ENCODE data around the gene SUMF1.

Gene SUMF1

DNA sequence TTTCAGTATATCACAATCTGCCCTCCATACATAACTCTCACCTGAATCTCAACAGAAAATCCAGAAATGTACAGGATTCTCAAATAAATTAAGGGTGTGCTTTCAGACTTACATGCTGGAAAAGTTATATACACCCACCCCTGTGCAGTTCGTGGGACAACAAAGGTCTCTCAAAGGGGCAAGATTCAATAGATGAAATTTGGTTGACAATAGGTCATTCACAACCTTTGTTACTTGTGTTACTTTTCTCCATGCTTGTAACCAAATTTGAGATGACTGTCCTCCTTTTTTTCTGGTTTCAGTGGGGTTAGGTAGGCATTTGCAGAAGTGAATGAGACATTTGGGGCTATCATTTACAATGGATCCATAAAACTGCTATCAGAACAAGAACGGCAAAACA lies 91.2 kb downstream of the SUMF1 start:
- no peak for DNase-seq

DNA sequence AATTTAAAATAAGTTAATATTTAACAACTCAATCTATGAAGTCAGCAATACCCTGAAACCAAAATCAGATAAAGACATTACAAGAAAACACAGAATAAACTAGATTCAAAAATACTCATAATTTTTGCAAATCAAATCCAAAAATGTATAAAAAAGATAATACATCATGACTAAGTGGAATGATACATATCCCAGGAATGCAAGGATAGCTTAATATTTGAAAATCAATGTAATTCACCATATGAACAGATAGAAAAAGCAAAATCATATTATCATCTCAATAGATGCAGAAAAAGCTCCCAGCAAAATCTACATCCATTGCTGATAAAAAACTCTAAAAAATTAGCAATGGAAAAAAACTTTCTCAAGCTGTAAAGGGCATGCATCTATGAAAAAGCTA lies 93.4 kb downstream of the SUMF1 start:
- DNase-seq: no peak

DNA sequence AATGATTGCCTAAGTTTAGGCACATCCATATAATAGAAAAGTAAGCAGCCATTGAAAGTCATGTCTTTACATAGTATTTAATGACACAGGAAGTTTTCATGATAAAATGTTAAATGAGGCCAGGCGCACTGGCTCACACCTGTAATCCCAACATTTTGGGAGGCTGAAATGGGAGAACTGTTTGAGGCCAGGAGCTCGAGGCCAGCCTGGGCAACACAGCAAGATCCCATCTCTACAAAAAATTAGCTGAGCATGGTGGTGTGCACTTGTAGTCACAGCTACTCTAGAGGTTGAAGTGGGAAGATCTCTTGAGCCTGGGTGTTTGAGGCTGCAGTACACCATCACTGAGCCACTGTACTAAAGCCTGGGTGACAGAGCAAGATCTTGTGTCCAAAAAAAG lies 104.5 kb downstream of the SUMF1 start:
- no peak for DNase-seq

DNA sequence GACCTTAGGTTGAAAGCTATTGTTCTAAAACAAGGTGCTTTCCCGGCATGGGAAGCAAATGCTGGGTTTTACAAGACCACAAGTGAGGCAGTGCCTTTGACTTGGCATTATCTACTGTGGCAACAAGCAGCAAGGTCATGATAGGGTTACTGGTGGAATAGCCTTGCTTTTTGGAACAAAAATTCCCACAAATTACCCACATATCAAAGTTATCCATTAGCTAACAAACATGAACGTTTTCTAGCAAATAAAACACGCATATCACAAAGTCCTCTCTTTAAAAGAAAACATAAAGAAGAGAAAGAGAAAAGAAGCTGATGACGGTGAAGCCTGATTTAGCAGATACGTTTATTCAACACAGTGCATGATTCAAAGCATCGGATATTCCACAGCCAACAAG lies 106.3 kb downstream of the SUMF1 start:
- DNase-seq: no peak

DNA sequence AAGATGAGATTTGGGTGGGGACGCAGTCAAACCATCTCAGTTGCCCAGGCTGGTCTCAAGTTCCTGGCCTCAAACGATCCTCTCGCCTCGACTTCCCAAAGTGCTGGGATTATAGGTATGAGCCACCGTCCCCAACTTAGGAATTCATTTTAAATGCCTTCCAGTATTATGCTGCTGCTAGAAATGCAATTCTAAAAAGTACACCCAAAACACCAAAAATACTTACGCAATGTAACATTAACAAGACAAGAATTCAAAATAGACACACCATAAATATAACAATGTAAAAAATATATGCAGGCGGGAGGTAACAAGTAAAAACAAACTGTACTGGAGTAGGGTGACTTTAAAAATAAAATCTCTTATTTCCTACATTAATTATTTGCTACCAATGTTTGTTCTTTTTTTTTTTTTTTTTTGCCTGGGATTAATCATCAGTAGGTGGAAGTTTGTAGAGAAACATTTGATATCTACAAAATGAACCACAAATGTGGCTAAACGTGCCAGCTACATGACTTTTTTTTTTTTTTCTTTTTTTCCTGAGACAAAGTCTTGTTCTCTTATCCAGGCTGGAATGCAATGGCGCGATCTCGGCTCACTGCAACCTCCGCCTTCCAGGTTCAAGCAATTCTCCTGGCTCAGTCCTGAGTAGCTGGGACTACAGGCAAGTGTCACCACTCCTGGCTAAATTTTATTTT lies 107.1 kb downstream of the SUMF1 start:
- DNase-seq: no peak

DNA sequence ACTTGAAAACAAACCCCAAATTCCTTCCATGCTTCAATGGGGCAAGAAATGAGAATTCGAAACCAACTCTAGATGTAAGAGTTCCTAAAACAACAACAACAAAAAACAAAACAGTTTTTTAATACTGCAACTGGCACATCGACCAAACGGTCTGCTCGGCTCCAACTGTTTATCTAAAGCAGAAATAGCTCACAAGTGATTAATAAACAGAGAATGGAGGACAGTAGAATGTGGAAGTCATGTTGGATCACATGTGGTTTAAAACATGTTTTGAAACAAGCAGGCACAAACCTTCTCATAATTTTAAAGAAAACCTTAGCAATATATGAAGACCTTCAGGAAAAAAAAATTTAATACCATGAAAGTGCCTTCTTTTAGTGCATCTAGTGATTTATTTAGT lies 108.8 kb downstream of the SUMF1 start:
- DNase-seq: no peak

DNA sequence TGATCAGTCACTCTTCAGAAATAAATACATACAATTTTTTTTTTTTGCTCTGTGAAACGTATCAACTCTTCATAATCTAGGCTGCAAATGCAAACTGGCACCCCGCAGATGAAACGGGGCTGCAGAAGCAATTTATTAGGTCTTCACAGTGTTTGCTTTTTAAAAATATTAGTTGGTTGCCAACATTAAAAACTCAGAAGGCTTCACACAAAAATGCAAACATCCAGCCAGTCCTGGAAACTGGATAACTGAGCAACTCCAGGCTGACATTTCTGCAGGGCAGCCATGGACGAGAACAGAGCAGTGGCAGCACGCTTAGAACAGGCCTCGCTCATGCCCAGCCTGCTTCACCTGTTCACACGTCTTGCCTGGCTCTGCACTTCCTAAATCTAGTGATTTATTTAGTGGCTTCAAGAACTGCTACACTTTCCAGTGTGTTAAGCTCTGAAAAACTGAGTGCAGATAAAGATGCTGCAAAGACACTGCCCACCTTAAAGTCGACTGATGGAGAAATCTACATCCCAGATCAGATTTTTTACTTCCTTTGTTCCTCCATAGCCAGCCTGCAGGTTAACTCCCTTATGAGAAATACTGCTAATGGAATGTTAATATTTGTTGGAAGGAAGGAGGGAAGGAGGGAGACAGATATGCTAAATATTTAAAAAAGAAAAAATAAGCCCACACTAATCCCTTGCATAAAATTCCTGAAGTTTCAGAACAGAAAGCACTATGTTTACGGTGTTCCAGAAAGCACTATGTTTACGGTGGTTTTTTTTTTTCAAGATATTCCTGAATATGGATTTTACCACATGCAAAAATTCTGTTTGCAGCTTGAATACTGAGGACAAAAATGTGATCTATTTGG lies 110.3 kb downstream of the SUMF1 start:
- no peak for DNase-seq

DNA sequence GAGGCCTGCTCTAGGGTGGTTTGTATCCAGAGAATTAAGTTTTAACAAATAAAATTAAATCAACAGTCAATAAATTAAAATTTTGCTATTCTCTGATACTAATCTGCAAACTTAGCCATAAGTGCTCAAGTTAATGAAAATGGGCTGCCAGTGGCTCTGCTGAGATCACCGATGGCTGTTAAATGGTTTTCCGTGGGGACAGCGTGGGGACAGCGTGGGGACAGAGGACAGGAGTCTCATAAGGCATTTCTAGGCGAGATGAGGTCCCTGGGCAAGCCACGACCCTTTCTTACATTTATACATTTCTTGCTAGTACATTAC lies 110.9 kb downstream of the SUMF1 start:
- DNase-seq: no peak

DNA sequence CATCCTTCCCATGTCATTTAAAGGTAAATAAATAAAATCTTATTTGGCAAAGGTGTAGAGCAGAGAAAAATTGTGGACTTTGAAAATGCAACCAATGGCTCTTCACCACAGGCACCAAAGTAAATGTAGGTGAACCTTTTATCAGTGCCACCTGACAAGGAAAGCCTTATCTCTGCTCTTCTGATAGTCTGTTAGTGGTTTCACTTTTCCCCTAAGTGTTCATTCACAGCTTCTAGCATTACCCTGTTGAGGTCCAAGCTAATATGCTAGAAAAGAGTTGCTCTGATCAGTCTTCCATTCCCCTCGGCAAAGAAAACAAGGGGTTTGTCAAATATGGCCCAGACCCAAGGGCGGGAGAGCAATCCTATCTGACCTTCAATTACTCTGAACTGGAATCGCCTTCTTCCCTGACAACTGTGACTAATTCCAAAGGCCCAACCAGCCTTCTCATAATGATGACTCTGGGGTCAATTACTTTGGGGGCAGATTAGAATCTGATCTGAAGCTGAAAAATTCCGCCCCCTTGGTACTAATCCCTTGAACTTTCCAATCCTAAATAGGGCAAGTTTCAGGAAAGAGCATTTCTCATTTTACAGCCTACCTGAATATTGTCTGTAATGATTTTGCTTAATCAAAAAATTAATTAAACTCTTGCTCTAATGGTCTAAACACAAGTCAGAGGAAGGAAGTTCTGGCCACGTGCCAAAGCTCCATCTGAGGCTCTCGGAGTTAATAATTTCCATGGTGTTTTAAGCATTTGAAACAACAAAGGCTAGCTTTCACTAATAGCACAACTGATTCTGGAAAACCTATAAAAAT lies 111.5 kb downstream of the SUMF1 start:
- DNase-seq: no peak

DNA sequence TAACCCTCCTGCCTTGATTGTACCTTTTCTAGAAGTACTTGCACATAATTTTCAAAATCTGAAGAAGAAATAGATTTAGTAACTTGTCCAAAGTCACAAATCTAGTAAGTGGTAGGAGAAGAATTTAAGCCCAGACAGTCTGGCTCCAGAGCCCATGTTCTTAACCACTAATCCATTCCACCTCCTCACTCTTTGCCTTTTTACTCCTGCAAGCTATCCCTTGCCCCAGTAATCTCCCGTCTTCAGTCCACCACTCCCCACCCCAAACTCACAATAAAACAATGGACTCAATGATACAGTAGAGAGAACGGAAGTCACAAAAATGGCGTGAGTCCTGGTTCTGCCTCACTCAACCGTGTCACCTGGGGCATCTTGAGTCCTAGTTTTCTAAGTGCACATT lies 115.2 kb downstream of the SUMF1 start:
- DNase-seq: no peak

DNA sequence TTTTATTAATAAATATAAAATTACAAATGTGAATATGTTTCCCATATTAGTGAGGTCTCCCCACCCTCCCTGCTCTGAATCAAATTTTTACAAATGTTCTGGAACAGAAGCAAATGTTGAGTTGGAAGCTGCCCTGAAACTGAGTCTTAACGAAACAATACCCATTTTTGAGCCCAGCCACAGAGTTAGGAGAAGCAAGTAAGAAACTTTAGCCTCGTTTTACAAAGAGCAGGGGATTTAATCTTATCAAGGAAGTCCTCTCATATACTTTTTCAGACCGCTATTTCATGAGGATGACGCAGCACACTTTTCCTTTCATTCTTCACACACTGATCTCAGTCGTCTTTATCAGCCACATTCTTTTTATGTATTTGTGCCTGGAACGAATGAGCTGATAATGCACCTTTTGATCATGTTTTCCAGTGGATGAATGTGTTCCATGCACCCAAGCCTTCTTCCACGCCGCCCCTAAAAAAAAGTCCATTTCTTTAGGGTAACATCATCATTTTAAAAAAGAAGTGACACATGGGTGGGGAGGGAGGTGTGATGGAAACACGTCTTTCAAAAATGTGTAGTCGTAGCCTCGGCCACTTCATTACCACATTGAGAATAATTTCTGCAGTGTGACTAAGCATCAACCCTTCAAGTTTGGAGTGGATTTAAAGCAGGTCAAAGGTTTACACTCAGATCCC lies 115.8 kb downstream of the SUMF1 start:
- no peak for DNase-seq

DNA sequence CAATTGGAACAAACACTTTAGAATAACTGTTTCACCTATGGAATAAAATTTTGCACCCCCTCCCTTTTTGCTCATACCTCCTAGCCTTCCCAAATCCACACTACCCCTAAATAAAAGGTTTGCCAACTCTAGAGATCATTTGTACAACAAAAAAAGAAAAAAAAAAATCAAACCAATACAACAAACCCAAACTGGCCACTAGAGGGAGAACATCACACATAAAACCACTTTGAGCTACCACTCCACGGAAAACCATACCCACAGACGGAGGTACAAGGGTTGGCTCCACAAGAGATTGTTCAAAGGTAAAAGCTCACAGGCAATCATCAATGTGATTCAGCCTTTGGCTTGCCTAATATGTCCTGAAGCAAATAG lies 116.3 kb downstream of the SUMF1 start:
- no peak for DNase-seq

DNA sequence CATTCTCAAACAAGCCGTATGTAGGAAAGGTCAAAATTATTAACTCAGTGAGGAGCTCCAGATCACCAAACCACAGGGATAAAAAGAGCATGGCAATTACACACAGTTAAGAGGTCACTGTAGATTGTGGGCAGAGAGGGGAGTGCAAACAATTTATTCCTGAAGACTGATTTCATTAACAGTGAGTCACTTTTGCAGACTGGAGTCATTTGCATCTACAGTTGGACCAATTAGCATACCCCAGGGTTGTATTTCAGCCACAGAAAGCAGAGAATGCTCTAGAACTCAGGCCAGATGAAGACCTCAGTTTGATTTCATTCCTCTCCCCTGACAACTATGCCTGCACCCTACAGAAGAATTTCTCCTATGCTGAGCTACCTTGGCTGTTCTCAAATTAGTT lies 123.8 kb downstream of the SUMF1 start:
- no peak for DNase-seq

DNA sequence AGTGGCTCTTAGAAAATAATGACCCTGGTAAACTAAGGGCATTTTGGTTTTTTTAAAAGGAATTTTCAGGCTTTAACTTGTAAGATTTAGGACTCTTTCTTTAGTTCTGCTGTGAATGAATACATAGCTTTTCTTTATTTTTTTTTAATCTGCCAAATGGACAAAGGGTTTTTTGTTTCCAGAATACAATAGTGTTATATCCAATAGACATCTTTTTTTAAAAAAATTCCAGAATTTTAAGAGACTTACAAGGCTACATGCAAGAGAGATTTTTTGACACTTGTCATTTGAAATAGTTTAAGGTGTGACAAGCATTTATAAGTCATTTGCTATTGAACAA lies 125.8 kb downstream of the SUMF1 start:
- DNase-seq: no peak

DNA sequence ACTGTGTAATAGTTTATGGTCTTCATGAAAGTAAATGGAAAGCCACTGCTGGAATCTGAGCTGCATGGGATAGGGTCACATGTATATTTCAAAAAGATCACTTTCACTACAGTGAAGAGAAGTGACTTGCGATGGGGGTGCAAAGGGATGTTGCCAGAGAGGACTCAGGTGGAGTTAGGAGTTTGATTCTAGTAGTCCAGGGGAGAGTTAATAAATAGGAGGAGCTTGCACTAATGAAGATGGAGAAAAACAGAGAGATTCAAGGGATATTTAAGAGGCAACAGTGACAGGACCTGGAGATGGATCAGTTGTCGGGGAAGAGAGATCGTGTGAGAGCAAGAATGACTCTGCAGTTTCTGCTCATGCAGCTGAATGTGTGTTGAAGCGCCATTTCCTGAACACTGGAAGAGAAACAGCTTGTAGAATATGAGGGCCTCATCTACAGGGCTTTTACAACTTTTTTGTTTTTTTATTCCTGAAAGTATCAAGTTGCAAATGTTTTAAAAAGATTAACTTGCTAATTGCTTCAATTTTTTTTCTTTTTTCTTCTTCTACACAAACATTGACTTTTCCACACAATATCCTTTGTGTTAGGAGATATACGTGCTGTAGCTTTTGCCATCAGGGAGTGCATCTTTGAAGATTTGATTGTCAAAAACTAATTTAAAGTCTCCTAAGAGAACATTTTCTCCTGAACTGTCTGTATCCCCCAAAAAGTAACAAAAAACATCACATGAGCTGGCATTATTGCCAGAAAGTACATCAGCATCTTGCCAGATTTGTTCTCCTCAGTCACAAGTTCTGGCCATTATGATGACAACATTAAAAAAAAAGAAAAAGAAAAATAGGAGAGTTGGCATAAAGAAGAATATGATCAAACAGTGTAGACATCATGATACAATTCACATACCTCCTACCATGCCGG lies 126.4 kb downstream of the SUMF1 start:
- DNase-seq: no peak

DNA sequence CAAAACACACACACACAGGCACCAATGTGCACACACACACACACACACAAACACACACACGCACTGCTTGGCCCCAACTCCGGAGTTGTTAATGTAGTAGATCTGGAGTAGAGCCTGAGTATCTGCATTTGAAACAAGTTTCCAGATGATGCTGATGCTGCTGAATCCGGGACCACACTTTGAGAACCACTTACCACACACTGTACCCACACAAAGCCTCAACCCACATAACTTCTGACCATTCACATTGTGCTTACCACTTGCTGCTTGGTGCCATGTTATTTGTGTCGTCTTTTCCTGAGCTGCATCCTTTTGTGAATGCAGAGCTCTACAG lies 127.0 kb downstream of the SUMF1 start:
- DNase-seq: no peak

DNA sequence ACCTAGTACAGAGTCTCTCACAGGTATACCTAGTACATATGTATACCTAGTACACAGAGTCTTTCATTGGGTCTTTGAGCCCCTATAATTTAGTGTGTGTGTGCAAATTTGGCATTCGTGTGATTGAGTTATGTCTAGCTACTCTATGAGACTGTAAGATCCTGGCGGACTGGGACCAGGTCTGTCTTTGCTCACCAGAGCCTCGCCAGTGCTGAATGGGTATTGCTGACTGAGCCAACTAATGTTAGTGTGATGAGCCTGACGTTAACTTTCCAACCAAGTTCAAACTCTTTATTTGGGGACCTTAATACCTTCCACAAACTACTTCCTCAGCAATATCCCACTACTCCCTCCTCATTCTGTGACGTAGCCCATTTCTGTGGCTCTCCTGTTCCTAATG lies 128.3 kb downstream of the SUMF1 start:
- DNase-seq: no peak

DNA sequence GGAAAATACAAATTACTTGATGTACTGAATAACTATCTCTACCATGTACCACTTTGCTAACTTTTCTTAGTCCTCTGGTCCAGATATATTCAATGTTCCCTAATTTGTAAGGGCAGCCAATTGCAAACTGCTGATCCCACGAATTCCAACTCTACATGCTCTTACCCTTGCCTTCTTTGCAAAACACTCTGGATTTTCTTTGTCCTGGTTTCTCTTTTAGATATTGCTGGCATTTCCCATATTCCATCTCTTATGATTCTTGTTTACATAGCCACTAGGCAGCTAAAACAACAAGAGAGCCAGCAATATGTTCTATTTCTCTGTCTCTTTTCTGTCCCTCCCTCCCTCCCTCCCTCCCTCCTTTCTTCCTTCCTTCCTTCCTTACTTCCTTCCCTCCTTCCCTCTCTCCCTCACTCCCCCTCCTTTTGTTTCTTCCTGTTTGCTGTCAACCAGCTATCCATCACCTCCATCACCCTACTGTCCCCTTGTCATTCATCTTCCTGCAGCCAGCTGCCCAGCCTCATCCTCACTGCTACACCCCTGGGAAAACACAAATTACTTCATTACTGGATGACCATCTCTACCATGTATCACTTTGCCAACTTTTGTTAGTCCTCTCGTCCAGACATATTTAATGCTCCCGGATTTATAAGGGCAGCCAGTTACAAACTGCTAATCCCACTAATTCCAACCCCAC lies 130.1 kb downstream of the SUMF1 start:
- no peak for DNase-seq

DNA sequence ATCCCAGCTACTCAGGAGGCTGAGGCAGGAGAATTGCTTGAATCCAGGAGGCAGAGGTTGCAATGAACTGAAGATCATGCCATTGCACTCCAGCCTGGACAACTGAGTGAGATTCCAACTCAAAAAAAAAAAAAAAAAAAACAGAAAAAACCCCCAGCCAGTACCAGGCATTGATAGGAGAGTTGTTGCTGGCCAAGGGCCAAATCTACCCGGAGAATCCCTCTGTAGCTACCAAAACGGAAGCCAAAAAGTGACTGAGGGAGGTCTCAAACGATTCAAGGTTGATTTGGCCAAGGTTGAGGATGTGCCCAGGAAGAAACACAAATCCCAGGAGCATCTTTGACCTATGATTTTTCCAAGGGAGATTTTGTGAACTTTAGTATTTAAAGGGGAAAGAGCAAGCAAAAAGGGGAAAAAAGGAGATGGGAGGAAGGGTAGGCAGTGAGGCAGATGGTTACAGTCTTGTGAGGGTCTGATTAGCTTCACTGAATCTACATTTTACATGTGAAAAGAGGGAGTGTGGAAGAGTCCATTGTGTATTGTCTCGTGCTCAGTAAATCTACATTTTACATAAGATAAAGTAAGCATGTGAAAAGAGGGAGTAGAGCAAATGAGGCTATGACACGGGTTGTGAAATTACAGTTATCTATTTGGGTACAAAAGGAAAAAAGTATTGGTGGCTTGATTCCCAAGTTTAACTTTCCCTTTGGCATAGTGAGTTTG lies 131.1 kb downstream of the SUMF1 start:
- DNase-seq: no peak

DNA sequence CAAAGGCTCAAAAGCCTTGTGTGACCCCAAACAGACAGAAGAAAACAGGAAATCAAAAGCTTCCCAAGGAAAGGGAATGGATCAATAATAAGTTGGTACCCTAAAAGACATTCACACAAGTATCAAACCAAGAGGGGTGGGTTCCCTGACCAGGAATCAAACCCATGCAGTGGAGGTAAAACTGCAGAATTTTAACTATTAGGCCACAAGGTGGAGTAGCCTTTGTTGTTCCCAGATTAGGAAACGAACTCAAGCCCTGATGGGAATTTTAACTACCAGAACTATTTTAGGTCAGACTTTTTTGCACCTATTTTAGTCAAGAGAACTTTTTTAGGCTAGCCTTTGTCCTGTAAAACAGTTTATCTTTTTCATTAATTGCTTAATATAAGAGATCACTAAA lies 132.5 kb downstream of the SUMF1 start:
- DNase-seq: no peak

DNA sequence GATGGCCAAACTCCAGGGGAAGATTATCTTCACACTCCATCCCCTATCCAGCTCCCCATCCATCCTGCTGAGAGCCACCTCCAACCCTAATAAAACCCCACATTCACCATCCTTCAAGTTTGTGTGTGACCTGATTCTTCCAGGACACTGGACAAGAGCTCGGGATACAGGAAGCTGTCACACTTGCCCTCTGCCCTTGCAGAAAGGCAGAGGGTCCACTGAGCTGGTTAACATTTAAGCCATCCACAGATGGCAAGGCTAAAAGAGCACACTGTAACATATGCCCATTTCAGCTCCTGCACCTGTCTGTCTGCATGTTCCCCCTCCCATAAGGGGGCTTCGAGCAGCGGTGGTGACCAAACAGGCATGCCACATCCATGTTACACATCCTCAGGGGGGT lies 134.1 kb downstream of the SUMF1 start:
- no peak for DNase-seq
